IPS-11a (cell line): ENCODE measurements around the gene FLRT2.

ENCODE experiments used
- H3K4me3 ChIP-seq: one replicate; pipeline ENCODE4 v1.5.1; 2013; ENCODE audit warnings: low read depth, low read length, control low read depth

FLRT2 gene

GRCh38 chr14:85644211-85644610 is 114.3 kb downstream of the FLRT2 start:
- no peak overlapping the region for H3K4me3 ChIP-seq

- no peak overlapping the region for H3K4me3 ChIP-seq
These were observed 123.1 kb downstream of the FLRT2 start for GRCh38 chr14:85653029-85653428.

GRCh38 chr14:85660243-85660922 is 130.4 kb downstream of the FLRT2 start:
- no peak overlapping the region for H3K4me3 ChIP-seq

- H3K4me3 ChIP-seq: no peak overlapping the region
These were observed 132.2 kb downstream of the FLRT2 start for GRCh38 chr14:85662096-85662495.

- no peak overlapping the region for H3K4me3 ChIP-seq
These were observed 133.3 kb downstream of the FLRT2 start for GRCh38 chr14:85663256-85663655.

- no peak overlapping the region for H3K4me3 ChIP-seq
These were observed 133.7 kb downstream of the FLRT2 start for GRCh38 chr14:85663667-85664066.

GRCh38 chr14:85675957-85676356 is 146.0 kb downstream of the FLRT2 start:
- H3K4me3 ChIP-seq: no peak overlapping the region

- H3K4me3 ChIP-seq: no peak overlapping the region
These were observed 157.0 kb downstream of the FLRT2 start for GRCh38 chr14:85686908-85687307.

- H3K4me3 ChIP-seq: no peak overlapping the region
These were observed 157.5 kb downstream of the FLRT2 start for GRCh38 chr14:85687456-85687855.

- no peak overlapping the region for H3K4me3 ChIP-seq
These were observed 158.1 kb downstream of the FLRT2 start for GRCh38 chr14:85688006-85688405.

- no peak overlapping the region for H3K4me3 ChIP-seq
These were observed 165.4 kb downstream of the FLRT2 start for GRCh38 chr14:85695300-85695699.

- H3K4me3 ChIP-seq: no peak overlapping the region
These were observed 171.2 kb downstream of the FLRT2 start for GRCh38 chr14:85701116-85701515.

GRCh38 chr14:85701763-85702162 is 171.8 kb downstream of the FLRT2 start:
- H3K4me3 ChIP-seq: no peak overlapping the region

- no peak overlapping the region for H3K4me3 ChIP-seq
These were observed 172.2 kb downstream of the FLRT2 start for GRCh38 chr14:85702191-85702590.

- H3K4me3 ChIP-seq: no peak overlapping the region
These were observed 173.1 kb downstream of the FLRT2 start for GRCh38 chr14:85702997-85703396.
